BE2C (cell line): ENCODE measurements around the gene NINJ2.

ENCODE experiments used
- DNase-seq: peaks from one replicate; pipeline ENCODE4 v3.0.0-alpha.2; 2020
- H3K27me3 ChIP-seq: fragments of 250-450 bp; sonication (Bioruptor Pico); 2 replicates; pipeline ENCODE4 v1.5.1; 2020; ENCODE audit warnings: mild to moderate bottlenecking
- H3K36me3 ChIP-seq: fragments of 250-450 bp; sonication (Bioruptor Pico); 2 replicates; pipeline ENCODE4 v1.5.1; 2020; ENCODE audit warnings: mild to moderate bottlenecking
- H3K4me1 ChIP-seq: fragments of 250-450 bp; sonication (Bioruptor Pico); 2 replicates; pipeline ENCODE4 v1.5.1; 2020
- H3K4me3 ChIP-seq: 2 replicates; pipeline ENCODE4 v1.5.1; 2011; ENCODE audit warnings: low read depth, low read length
- H3K9me3 ChIP-seq: fragments of 250-450 bp; sonication (Bioruptor Pico); 2 replicates; pipeline ENCODE4 v1.5.1; 2020
- CTCF ChIP-seq: IDR thresholded peaks from 2 replicates; pipeline ENCODE4 v1.5.1; 2012; ENCODE audit warnings: mild to moderate bottlenecking, low read depth, low read length

The NINJ2 gene

GRCh38 chr12:664779-665092 lies 1.5 kb upstream of the NINJ2 start:
- Histone ChIP-seq H3K4me3 (no peak overlapping the region), H3K9me3 (no peaks in the 10 kb centered on the region), H3K36me3 (no peaks in the 10 kb centered on the region), H3K4me1 (peaks cover 6% of the 10 kb centered on the region), H3K27me3 (no peaks in the 10 kb centered on the region)
- no peak for DNase-seq
- no peak for TF ChIP-seq CTCF

GRCh38 chr12:664075-664778 lies 982 bp upstream of the NINJ2 start:
- Histone ChIP-seq H3K9me3 (no peaks in the 10 kb centered on the region), H3K4me3 (no peak overlapping the region), H3K4me1 (peaks cover 6% of the 10 kb centered on the region), H3K27me3 (no peaks in the 10 kb centered on the region), H3K36me3 (no peaks in the 10 kb centered on the region)
- no peak for DNase-seq
- no peak for TF ChIP-seq CTCF

- H3K4me3 ChIP-seq: no peak overlapping the region; the same call in 1 of the 2 replicates
- H3K9me3 ChIP-seq: no peaks in the 10 kb centered on the region
- DNase-seq: no peak
- no peaks in the 10 kb centered on the region for H3K36me3 ChIP-seq
- no peak for TF ChIP-seq CTCF
- no peaks in the 10 kb centered on the region for H3K27me3 ChIP-seq
- H3K4me1 ChIP-seq: peaks cover 6% of the 10 kb centered on the region
These were observed 516 bp downstream of the NINJ2 start for GRCh38 chr12:662566-663292.

- Histone ChIP-seq H3K36me3 (no peaks in the 10 kb centered on the region), H3K27me3 (no peaks in the 10 kb centered on the region), H3K9me3 (no peaks in the 10 kb centered on the region), H3K4me1 (peaks cover 6% of the 10 kb centered on the region), H3K4me3 (no peak overlapping the region)
- no peak for TF ChIP-seq CTCF
- DNase-seq: no peak
These were observed 1.3 kb downstream of the NINJ2 start for GRCh38 chr12:661720-662486.

- H3K36me3 ChIP-seq: no peaks in the 10 kb centered on the region
- H3K27me3 ChIP-seq: no peaks in the 10 kb centered on the region
- TF ChIP-seq CTCF: no peak
- peaks cover 6% of the 10 kb centered on the region for H3K4me1 ChIP-seq
- no peak overlapping the region for H3K4me3 ChIP-seq
- DNase-seq: no peak
- no peaks in the 10 kb centered on the region for H3K9me3 ChIP-seq
These were observed 4.1 kb downstream of the NINJ2 start for GRCh38 chr12:659090-659683.
